Measurements from ENCODE around the gene MICAL3.

Gene MICAL3

DNA sequence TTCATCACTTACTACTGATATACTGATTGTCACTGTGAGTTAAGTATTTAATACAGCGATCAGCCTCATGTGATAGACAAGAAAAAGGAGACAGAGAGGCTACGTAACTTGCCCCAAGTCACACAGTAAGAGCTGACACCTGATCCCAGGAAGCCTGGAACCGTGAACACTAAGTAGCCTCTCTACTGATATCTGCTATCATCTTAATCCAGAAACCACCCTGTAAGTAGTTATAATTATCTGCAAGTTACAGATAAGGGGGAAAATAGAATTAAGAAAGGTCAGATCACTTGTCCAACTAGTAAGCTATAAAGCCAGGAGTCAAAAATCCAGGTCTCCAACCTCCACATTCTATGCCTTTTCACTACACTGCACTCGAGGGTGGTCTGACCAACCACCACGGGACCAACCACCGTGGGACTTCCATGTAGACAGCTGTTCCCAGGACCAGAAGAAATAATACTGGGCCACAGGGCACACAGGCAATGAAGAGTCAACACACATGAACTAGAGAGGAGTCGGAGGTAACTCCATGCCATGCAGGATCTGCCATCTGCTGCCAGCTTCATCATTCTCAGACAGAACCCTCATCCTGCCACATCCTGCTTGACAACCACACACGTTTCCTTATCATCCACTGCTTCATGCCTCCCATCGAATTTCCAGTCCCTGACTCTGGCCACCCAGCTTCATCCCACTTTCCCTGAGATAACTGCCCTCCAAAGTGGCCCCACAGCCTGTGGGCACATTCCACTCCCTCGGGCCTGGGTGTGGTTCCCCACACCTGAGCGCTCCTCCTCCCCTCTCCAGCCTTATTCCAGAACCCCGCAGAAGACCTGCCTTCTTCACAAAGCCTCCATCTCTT lies 58.6 kb downstream of the MICAL3 start:
- Histone ChIP-seq H3K4me1 (ENCODE audit: insufficient read depth, insufficient read length) (peaks cover 15% of the 10 kb centered on the region), H3K9ac (ENCODE audit: insufficient read length, low read depth) (no peak overlapping the region)

DNA sequence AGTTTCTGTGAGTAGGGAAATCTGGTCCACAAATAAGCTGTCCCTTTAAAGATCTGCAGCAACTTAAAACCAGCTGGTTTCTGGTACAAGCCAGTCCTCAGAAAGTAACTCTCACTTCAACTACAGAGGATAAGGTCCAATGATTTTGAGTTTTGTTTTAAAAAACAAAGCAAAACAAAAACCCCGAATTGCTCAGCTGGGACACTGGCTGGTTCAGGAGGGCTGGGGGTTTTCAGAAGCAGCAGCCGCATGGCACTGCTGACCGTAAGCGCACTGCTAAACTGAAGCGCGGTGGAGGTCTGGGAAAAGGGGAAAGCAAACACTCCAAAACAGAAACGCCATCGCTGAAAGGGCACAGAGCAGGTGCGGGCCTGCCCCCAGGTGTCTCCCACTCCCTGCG lies 59.7 kb downstream of the MICAL3 start:
- no peak overlapping the region for H3K4me3 ChIP-seq (ENCODE audit: insufficient read length, low read depth)
- no peaks in the 10 kb centered on the region for H3K9me3 ChIP-seq (ENCODE audit: insufficient read depth, low read length)
- H3K36me3 ChIP-seq (ENCODE audit: insufficient read depth, insufficient read length, low read length), result peaks cover 23% of the 10 kb centered on the region
- H3K4me1 ChIP-seq (ENCODE audit: insufficient read depth, insufficient read length), result peaks cover 11% of the 10 kb centered on the region
- H3K27me3 ChIP-seq (ENCODE audit: insufficient read depth, insufficient read length), result no peaks in the 10 kb centered on the region
- no peak for DNase-seq (ENCODE audit: low read depth, low spot score)
- TF ChIP-seq YY1 (IDR thresholded peaks at IDR 0.05; ENCODE audit: insufficient read depth, insufficient read length) (no peak), SUZ12 (IDR thresholded peaks at IDR 0.05; ENCODE audit: extremely low read depth, insufficient read depth, insufficient read length) (no peak), ZNF274 (IDR thresholded peaks at IDR 0.05; ENCODE audit: low read depth, low read length) (no peak)
- H3K9ac ChIP-seq (ENCODE audit: insufficient read length, low read depth), result no peak overlapping the region

More for the DNA sequence above, 58.6 kb downstream of the MICAL3 start:
- no peaks in the 10 kb centered on the region for H3K9me3 ChIP-seq (ENCODE audit: insufficient read depth, low read length)
- no peak for TF ChIP-seq SUZ12 (IDR thresholded peaks at IDR 0.05; ENCODE audit: extremely low read depth, insufficient read depth, insufficient read length)
- no peak for TF ChIP-seq ZNF274 (IDR thresholded peaks at IDR 0.05; ENCODE audit: low read depth, low read length)
- no peak for TF ChIP-seq YY1 (IDR thresholded peaks at IDR 0.05; ENCODE audit: insufficient read depth, insufficient read length)
- peaks cover 13% of the 10 kb centered on the region for H3K36me3 ChIP-seq (ENCODE audit: insufficient read depth, insufficient read length, low read length)
- DNase-seq (ENCODE audit: low read depth, low spot score), result no peak
- no peaks in the 10 kb centered on the region for H3K27me3 ChIP-seq (ENCODE audit: insufficient read depth, insufficient read length)
- H3K4me3 ChIP-seq (ENCODE audit: insufficient read length, low read depth), result no peak overlapping the region

DNA sequence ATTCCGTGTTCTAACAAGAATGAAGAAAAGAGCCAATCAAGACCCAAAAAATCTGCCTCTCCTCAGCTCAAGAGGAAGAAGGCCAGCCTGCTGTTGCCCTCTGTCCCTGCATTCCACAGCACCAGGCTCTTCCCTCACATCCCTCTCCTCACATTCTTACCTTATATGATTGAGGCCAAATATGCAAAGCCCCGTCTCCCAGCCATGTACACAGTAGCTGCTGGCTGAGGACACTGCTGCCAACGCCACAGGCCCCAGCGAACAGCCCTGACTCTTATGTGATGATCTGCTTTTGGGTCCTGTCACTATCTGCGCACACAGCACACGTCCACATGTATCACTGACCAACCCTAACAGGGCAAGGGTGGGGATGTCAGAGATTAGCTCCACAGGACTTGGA lies 60.2 kb downstream of the MICAL3 start:
- H3K9me3 ChIP-seq (ENCODE audit: insufficient read depth, low read length), result no peaks in the 10 kb centered on the region
- no peak for DNase-seq (ENCODE audit: low read depth, low spot score)
- peaks cover 20% of the 10 kb centered on the region for H3K36me3 ChIP-seq (ENCODE audit: insufficient read depth, insufficient read length, low read length)
- H3K27me3 ChIP-seq (ENCODE audit: insufficient read depth, insufficient read length), result no peaks in the 10 kb centered on the region
- no peak for TF ChIP-seq YY1 (IDR thresholded peaks at IDR 0.05; ENCODE audit: insufficient read depth, insufficient read length)
- TF ChIP-seq ZNF274 (IDR thresholded peaks at IDR 0.05; ENCODE audit: low read depth, low read length), result no peak
- TF ChIP-seq SUZ12 (IDR thresholded peaks at IDR 0.05; ENCODE audit: extremely low read depth, insufficient read depth, insufficient read length), result no peak
- H3K4me1 ChIP-seq (ENCODE audit: insufficient read depth, insufficient read length), result peaks cover 9% of the 10 kb centered on the region
- no peak overlapping the region for H3K9ac ChIP-seq (ENCODE audit: insufficient read length, low read depth)
- no peak overlapping the region for H3K4me3 ChIP-seq (ENCODE audit: insufficient read length, low read depth)

DNA sequence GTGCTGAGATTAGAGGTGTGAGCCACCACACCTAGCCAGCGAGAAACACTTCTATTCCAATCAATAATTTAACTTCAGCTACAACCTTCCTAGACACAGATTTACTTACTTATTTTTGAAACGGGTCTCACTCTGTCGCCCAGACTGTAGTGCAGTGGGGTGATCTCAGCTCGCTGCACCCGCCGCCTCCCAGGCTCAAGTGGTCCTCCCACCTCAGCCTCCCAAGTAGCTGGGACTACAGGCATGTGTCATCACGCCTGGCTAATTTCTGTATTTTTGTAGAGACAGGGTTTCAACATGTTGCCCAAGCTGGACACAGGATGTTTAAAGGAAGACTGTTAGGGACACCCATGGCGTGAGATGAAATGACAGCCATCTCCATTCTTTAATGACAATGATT lies 61.3 kb downstream of the MICAL3 start:
- Histone ChIP-seq H3K4me1 (ENCODE audit: insufficient read depth, insufficient read length) (peaks cover 7% of the 10 kb centered on the region), H3K27me3 (ENCODE audit: insufficient read depth, insufficient read length) (no peaks in the 10 kb centered on the region), H3K9ac (ENCODE audit: insufficient read length, low read depth) (no peak overlapping the region), H3K9me3 (ENCODE audit: insufficient read depth, low read length) (no peaks in the 10 kb centered on the region), H3K36me3 (ENCODE audit: insufficient read depth, insufficient read length, low read length) (peaks cover 19% of the 10 kb centered on the region), H3K4me3 (ENCODE audit: insufficient read length, low read depth) (no peak overlapping the region)
- DNase-seq (ENCODE audit: low read depth, low spot score), result no peak
- TF ChIP-seq ZNF274 (IDR thresholded peaks at IDR 0.05; ENCODE audit: low read depth, low read length) (no peak), SUZ12 (IDR thresholded peaks at IDR 0.05; ENCODE audit: extremely low read depth, insufficient read depth, insufficient read length) (no peak), YY1 (IDR thresholded peaks at IDR 0.05; ENCODE audit: insufficient read depth, insufficient read length) (no peak)

DNA sequence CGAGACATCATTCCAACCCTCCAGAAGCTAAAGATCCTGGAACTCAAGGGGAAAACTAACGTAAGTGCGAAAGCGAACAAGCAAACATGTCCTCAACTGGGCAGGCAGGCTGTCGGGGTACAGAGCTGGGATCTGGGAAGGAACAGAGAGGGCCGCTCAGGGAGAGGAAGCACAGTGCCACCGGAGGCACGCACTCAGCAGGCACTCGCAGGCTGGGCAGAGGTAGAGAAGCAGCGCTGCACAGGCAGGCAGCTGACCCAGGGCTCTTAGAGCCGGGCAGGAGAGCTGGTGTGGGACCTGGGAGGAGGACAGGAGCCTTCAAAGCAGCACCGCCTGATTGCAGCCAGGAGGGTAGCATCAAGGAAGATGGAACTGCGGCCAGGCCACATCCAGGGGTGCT lies 62.2 kb downstream of the MICAL3 start:
- Histone ChIP-seq H3K27me3 (ENCODE audit: insufficient read depth, insufficient read length) (no peaks in the 10 kb centered on the region), H3K9ac (ENCODE audit: insufficient read length, low read depth) (no peak overlapping the region), H3K9me3 (ENCODE audit: insufficient read depth, low read length) (no peaks in the 10 kb centered on the region), H3K4me1 (ENCODE audit: insufficient read depth, insufficient read length) (peaks cover 7% of the 10 kb centered on the region), H3K36me3 (ENCODE audit: insufficient read depth, insufficient read length, low read length) (peaks cover 18% of the 10 kb centered on the region), H3K4me3 (ENCODE audit: insufficient read length, low read depth) (no peak overlapping the region)
- TF ChIP-seq SUZ12 (IDR thresholded peaks at IDR 0.05; ENCODE audit: extremely low read depth, insufficient read depth, insufficient read length) (no peak), YY1 (IDR thresholded peaks at IDR 0.05; ENCODE audit: insufficient read depth, insufficient read length) (no peak), ZNF274 (IDR thresholded peaks at IDR 0.05; ENCODE audit: low read depth, low read length) (no peak)
- DNase-seq (ENCODE audit: low read depth, low spot score), result no peak

DNA sequence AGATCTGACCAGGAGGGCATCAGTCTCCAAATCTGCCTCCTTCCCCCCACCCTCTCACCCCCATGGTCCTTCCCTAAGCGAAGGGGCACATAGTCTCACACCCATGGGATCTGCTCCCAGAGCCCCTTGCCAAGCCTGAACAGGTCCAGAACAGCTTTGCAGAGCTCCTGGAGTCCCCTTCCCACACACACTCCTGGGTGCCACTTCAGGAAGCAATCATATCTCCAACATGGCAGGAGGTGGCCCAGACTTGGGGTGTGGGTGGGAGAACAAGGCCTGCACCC lies 63.0 kb downstream of the MICAL3 start:
- no peaks in the 10 kb centered on the region for H3K27me3 ChIP-seq (ENCODE audit: insufficient read depth, insufficient read length)
- peaks cover 25% of the 10 kb centered on the region for H3K36me3 ChIP-seq (ENCODE audit: insufficient read depth, insufficient read length, low read length)
- no peak for TF ChIP-seq YY1 (IDR thresholded peaks at IDR 0.05; ENCODE audit: insufficient read depth, insufficient read length)
- no peak for TF ChIP-seq ZNF274 (IDR thresholded peaks at IDR 0.05; ENCODE audit: low read depth, low read length)
- TF ChIP-seq SUZ12 (IDR thresholded peaks at IDR 0.05; ENCODE audit: extremely low read depth, insufficient read depth, insufficient read length), result no peak
- H3K4me1 ChIP-seq (ENCODE audit: insufficient read depth, insufficient read length), result peaks cover 7% of the 10 kb centered on the region
- no peak overlapping the region for H3K4me3 ChIP-seq (ENCODE audit: insufficient read length, low read depth)
- no peaks in the 10 kb centered on the region for H3K9me3 ChIP-seq (ENCODE audit: insufficient read depth, low read length)
- no peak for DNase-seq (ENCODE audit: low read depth, low spot score)
- no peak overlapping the region for H3K9ac ChIP-seq (ENCODE audit: insufficient read length, low read depth)

DNA sequence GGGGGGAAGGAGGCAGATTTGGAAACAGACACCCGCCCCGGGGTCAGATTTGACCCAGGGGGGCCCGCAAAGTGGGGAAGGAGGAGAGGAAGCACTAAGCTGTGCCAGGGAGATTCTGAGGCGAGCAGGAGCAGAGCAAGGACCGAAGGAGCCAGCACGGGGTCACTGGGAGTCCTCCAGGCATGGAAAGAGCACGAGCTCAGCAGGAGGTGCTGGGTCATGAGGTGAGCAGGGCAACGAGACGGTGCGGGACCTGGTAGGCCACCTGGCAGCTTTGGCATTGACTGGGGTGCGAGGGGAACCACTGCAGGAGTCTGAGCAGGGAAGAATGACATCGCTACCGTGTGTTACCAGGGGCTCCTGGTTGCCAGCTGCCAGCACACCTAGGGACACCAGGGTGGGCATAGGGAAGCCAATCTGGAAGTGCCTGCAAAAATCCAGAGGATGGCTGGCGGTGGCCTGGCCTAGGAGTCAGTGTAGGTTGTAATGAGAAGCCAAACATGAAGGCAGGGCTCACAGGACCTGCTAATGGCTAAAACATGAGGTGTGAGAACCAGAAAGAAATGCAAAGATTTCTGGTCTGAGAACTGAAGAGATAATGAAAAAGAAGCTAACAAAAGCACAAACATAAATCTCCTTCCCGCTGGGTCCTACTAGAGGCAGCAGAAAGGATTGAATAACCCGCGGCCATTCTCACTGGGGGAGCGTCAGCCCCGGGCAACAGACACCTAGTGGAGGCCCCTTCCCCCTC lies 63.5 kb downstream of the MICAL3 start:
- no peak overlapping the region for H3K9ac ChIP-seq (ENCODE audit: insufficient read length, low read depth)
- peaks cover 25% of the 10 kb centered on the region for H3K36me3 ChIP-seq (ENCODE audit: insufficient read depth, insufficient read length, low read length)
- TF ChIP-seq YY1 (IDR thresholded peaks at IDR 0.05; ENCODE audit: insufficient read depth, insufficient read length) (no peak), SUZ12 (IDR thresholded peaks at IDR 0.05; ENCODE audit: extremely low read depth, insufficient read depth, insufficient read length) (no peak)
- peaks cover 7% of the 10 kb centered on the region for H3K4me1 ChIP-seq (ENCODE audit: insufficient read depth, insufficient read length)
- no peaks in the 10 kb centered on the region for H3K27me3 ChIP-seq (ENCODE audit: insufficient read depth, insufficient read length)
- H3K9me3 ChIP-seq (ENCODE audit: insufficient read depth, low read length), result no peaks in the 10 kb centered on the region
- DNase-seq (ENCODE audit: low read depth, low spot score), result no peak
- no peak overlapping the region for H3K4me3 ChIP-seq (ENCODE audit: insufficient read length, low read depth)

All from NT2/D1 (cell line).